Adrenal gland (tissue), 12 donors: ENCODE results near the gene POLR3GL. TPM values are rescaled to one million over a fixed set of nuclear protein-coding genes. Genes with fewer than 3 reads are reported as not detected.

Source experiments
- DNase-seq, 7 donors: peaks; one replicate each; pipeline ENCODE4 v3.0.0-alpha.2; 2019 to 2020
- H3K27ac ChIP-seq, 5 donors: fragments of 200-600 bp; sonication (generic) in 4 of 5; 1 replicate in 3 of 5; 2 replicates in 2 of 5; pipeline versions ENCODE4 v1.5.1 to v1.8.0; 2016 to 2020; ENCODE audit warnings: mild to moderate bottlenecking in 1 of 5
- H3K27me3 ChIP-seq: fragments of 200-600 bp; 2 replicates; pipeline ENCODE4 v1.8.0; 2021
- H3K36me3 ChIP-seq, 2 donors: fragments of 200-600 bp; replicated peaks in 1 of 2; 1 replicate in 1 of 2; 2 replicates in 1 of 2; pipeline versions ENCODE4 v1.5.1 to v1.8.0; 2018 to 2022
- H3K4me1 ChIP-seq, 2 donors: fragments of 200-600 bp; replicated peaks in 1 of 2; 1 replicate in 1 of 2; 2 replicates in 1 of 2; pipeline versions ENCODE4 v1.5.1 to v1.8.0; 2018 to 2021
- H3K4me3 ChIP-seq, 4 donors: fragments of 200-600 bp; sonication (generic) in 3 of 4; one replicate each; pipeline ENCODE4 v1.5.1; 2016 to 2018
- H3K9me3 ChIP-seq, 3 donors: fragments of 200-600 bp; sonication (generic) in 1 of 3; replicated peaks in 1 of 3; 1 replicate in 2 of 3; 2 replicates in 1 of 3; pipeline versions ENCODE4 v1.5.1 to v1.8.0; 2016 to 2021
- POLR2A ChIP-seq, 2 donors: fragments of 450-650 bp; IDR thresholded peaks; one replicate each; pipeline ENCODE4 v1.6.1; 2017; ENCODE audit warnings: antibody characterized with exemption in 2 of 2, mild to moderate bottlenecking in 2 of 2, moderate library complexity in 1 of 2
- WGBS, 4 donors: extraction: QIAGEN DNeasy Blood & Tissue Kit in 2 of 4; methylation state at CpG; one replicate each; pipeline versions ENCODE4 v1.1.5 to v1.1.7; 2013 to 2017; 5-methylcytosine and 5-hydroxymethylcytosine counted together
- intact Hi-C, 2 donors: fragments of 100-400 bp; cut with DNase I; formaldehyde crosslinking; loops; one replicate each; pipeline versions ENCODE4 v1.14.1 to v1.15.0; 2022 to 2023
- polyA plus RNA-seq, 3 donors: library from polyadenylated mRNA; stranded (reverse); fragments of 200-250 nt in 2 of 3; fragments of 350-450 nt in 1 of 3; fragmentation: Illumina TruSeq in 1 of 3; extraction: RNeasy Lipid Tissue Mini Kit (QIAGEN cat#74804) in 1 of 3; gene quantifications; one replicate each; pipeline ENCODE4 v1.2.3, GENCODE V29; 2013 to 2014
- total RNA-seq, 9 donors: library from RNA; depleted of rRNA in 4 of 9; stranded (reverse); fragments of >200 nt in 4 of 9; fragments of 120-200 nt in 1 of 9; fragmentation: NEBNext Ultra II Directional in 1 of 9; extraction: Animal tissue kit (Norgen Biotek cat#: 25700) in 1 of 9; gene quantifications; one replicate each; pipeline versions ENCODE4 v1.1.0 to v1.2.4, GENCODE V29; 2013 to 2023
- TF ChIP-seq, protein P1 (sequence below), 6 experiments: fragments of 450-650 bp in 4 of 6; fragments of 200-600 bp in 2 of 6; sonication (generic) in 1 of 6; IDR thresholded peaks; 1 replicate in 5 of 6; 2 replicates in 1 of 6; pipeline versions ENCODE4 v1.5.1 to v1.8.0; 2016 to 2021; ENCODE audit warnings: antibody characterized with exemption in 6 of 6, mild to moderate bottlenecking in 2 of 6, moderate library complexity in 1 of 6
- donor health status: healthy with polysubstance abuse.
- donor health status: Bipolar disorder and iron deficiency.
- donor health status: DM: yes; HTN: yes; CAD: no.
- donor health status: DM: no; HTN: no; CAD: no.
- donor health status: DM: no; HTN: no; CAD: no.
- donor health status: DM: yes; HTN: yes; CAD: no.

The POLR3GL gene
- total and polyA plus RNA-seq, 12 donors: 18.4 to 48.7 (median 32.4) TPM

DNA sequence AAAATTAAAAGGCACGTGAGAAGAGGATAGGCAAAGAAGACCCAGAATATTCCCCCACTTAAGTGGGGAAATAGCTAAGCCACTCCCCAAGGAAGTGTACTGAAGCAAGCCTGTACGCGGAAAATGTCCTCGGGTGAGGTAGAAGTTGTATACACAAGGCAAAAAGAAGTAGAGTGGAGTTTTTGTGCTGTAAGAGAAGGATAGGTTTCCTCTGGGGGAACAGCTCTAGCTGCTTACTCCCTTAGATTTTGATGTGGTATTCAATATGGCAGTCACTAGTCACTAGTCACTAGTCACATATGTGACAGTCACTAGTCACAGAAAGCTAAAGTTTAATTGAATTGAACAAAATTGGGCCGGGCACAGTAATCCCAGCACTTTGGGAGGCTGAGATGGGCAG, 24.3 kb downstream of the POLR3GL start:
- Histone ChIP-seq H3K4me3 (no peak overlapping the region), H3K27ac (peak overlapping the region in 2 of 5 donors; percentile 47 to 96), H3K9me3 (no peaks in the 10 kb centered on the region), H3K36me3 (peaks cover 0 to 15% of the 10 kb centered on the region in 2 donors), H3K27me3 (no peaks in the 10 kb centered on the region), H3K4me1 (peaks cover 34 to 59% of the 10 kb centered on the region in 2 donors)
- peak in 3 of 7 donors; percentile 13 to 48 (median 13) for DNase-seq
- TF ChIP-seq POLR2A (IDR thresholded peaks at IDR 0.05): peak in 1 of 2 donors; percentile 7
- TF ChIP-seq, protein P1, sequence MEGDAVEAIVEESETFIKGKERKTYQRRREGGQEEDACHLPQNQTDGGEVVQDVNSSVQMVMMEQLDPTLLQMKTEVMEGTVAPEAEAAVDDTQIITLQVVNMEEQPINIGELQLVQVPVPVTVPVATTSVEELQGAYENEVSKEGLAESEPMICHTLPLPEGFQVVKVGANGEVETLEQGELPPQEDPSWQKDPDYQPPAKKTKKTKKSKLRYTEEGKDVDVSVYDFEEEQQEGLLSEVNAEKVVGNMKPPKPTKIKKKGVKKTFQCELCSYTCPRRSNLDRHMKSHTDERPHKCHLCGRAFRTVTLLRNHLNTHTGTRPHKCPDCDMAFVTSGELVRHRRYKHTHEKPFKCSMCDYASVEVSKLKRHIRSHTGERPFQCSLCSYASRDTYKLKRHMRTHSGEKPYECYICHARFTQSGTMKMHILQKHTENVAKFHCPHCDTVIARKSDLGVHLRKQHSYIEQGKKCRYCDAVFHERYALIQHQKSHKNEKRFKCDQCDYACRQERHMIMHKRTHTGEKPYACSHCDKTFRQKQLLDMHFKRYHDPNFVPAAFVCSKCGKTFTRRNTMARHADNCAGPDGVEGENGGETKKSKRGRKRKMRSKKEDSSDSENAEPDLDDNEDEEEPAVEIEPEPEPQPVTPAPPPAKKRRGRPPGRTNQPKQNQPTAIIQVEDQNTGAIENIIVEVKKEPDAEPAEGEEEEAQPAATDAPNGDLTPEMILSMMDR (IDR thresholded peaks at IDR 0.05): no peak
- intact Hi-C loops: no loop called here
- WGBS, 4 donors: 61 to 70% (median 66%) methylated on average over 5 of the region's 5 CpGs

DNA sequence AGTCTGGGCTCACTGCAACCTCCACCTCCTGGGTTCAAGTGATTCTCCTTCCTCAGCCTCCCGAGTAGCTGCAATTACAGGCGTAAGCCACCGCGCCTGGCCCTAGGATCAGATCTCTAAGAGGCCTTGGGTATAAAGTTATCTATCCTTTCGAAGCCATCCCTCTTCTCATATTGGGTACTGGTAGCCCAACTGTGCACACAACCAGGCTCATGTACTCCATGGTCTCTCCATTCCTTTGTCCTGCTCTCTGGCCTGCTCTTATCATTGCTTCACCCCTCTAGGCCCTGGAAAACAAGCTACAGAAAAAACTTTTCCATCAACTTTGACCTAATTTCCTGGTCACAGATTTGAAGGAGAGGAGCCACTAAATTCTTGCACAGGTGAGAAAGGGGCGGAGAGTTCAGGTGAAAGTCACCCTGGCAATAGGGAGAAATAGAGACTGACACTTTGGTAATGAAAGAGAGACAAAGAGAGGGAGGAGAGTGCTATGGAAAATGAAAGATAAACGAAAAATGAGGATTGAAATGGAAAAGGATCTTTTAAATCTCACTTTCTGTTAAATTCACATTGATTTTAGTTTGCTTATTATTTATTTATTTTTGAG, 25.9 kb downstream of the POLR3GL start:
- Histone ChIP-seq H3K4me1 (peaks cover 28 to 43% of the 10 kb centered on the region in 2 donors), H3K4me3 (peak overlapping the region in 1 of 4 donors; percentile 80), H3K27me3 (no peaks in the 10 kb centered on the region), H3K27ac (peak overlapping the region; percentile 42 to 94 (median 83)), H3K9me3 (no peaks in the 10 kb centered on the region), H3K36me3 (peaks cover 0 to 31% of the 10 kb centered on the region in 2 donors)
- DNase-seq: peak in 5 of 7 donors; percentile 31 to 75 (median 63)
- intact Hi-C loops: no loop called here
- WGBS, 4 donors: 64 to 75% (median 68%) methylated on average over 7 of the region's 7 CpGs
- TF ChIP-seq, protein P1 (IDR thresholded peaks at IDR 0.05): peak in 1 of 6 experiments; percentile 14
- TF ChIP-seq POLR2A (IDR thresholded peaks at IDR 0.05): peak; percentile 16 to 62

DNA sequence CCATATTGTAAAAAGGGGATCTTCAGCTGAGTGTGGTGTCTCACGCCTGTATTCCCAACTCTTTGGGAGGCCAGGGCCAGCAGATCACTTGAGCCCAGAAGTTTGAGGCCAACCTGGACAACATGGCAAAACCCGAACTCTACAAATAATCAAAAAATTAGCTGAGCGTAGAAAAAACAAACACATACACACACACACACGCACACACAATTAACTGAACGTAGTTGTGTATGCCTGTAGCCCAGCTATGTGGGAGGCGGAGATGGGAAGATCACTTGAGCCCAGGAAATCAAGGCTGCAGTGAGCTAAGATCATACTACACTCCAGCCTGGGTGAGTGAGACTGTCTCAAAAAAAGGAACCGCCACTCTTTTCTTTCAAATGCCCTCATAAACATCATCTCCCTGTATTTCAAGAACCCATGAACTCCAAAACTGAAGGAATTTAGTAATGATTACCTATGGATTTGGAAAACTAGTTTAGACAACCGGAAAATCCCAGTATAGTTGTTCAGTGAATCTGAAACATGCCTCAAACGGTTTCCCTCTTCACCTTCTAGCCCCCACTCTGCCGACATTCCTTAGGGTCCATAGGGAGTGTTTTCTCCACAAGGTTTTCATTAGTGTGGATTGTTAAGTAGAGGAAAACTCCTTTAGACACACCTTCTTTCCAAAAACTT, 27.4 kb downstream of the POLR3GL start:
- H3K27me3 ChIP-seq: no peaks in the 10 kb centered on the region
- peak overlapping the region; percentile 33 to 94 (median 91) for H3K27ac ChIP-seq
- peaks cover 16 to 28% of the 10 kb centered on the region in 2 donors for H3K4me1 ChIP-seq
- peak overlapping the region in 2 of 4 donors; percentile 80 to 92 for H3K4me3 ChIP-seq
- H3K36me3 ChIP-seq: peaks cover 0 to 36% of the 10 kb centered on the region in 2 donors
- H3K9me3 ChIP-seq: no peaks in the 10 kb centered on the region
- TF ChIP-seq, protein P1 (IDR thresholded peaks at IDR 0.05): no peak
- peak; percentile 42 to 77 for TF ChIP-seq POLR2A (IDR thresholded peaks at IDR 0.05)
- WGBS, 4 donors: 43 to 60% (median 58%) methylated on average over 10 of the region's 10 CpGs
- intact Hi-C loops: no loop called here
- DNase-seq: peak in 5 of 7 donors; percentile 49 to 71 (median 53)

DNA sequence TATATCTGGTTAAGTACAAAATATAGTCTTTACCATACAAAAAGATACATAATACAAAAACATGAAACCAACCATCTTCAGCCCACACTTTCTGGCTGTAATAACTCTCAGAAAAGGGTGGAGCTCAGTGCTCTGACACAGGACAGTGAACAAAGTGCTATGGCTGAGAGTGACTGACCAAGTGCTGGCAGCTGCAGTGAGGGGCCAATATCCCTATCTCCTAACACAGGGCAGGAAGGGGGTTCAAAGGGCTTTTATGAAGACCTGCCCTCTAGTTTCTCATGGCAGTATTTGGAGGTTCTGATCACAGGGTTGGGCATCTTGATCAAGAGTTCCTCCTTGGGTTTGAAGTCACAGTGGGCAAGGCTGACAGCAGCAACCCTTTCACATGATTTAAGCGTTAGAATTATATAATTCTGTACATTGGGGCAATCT, 28.0 kb downstream of the POLR3GL start:
- Histone ChIP-seq H3K36me3 (peaks cover 0 to 36% of the 10 kb centered on the region in 2 donors), H3K4me1 (peaks cover 16 to 26% of the 10 kb centered on the region in 2 donors), H3K27me3 (no peaks in the 10 kb centered on the region), H3K4me3 (peak overlapping the region in 2 of 4 donors; percentile 80 to 92), H3K9me3 (no peaks in the 10 kb centered on the region), H3K27ac (peak overlapping the region; percentile 33 to 94 (median 91))
- 53 to 71% (median 66%) methylated on average over 1 of the region's 1 CpG for WGBS, 4 donors
- TF ChIP-seq, protein P1 (IDR thresholded peaks at IDR 0.05): no peak
- peak; percentile 3 to 8 for TF ChIP-seq POLR2A (IDR thresholded peaks at IDR 0.05)
- intact Hi-C loops: no loop called here
- DNase-seq: peak in 3 of 7 donors; percentile 28 to 55 (median 43)
